Activated naive CD4-positive, alpha-beta T cell treated with anti-CD3 and anti-CD28 coated beads, Interleukin-2, amount 10 ng/mL, durations not matched to agents 7 days and 5 days (primary cell): Measurements from ENCODE around the gene SULT4A1.

Experiments
- CTCF ChIA-PET: fragments of 350-600 bp; sonication (Branson Sonifier 250); formaldehyde crosslinking; loops from one replicate; lab custom pipeline; 2021; ENCODE audit warnings: antibody characterized with exemption; lab: Charles Lee
- DNase-seq: peaks from one replicate; pipeline ENCODE4 v3.0.0-alpha.2; 2020
- H3K27ac Mint-ChIP-seq: one replicate; pipeline ENCODE4 v1.8.0; 2021; ENCODE audit warnings: mild to moderate bottlenecking, moderate library complexity, mixed read lengths
- H3K27me3 Mint-ChIP-seq: one replicate; pipeline ENCODE4 v1.8.0; 2021; ENCODE audit warnings: mild to moderate bottlenecking, mixed read lengths
- H3K36me3 Mint-ChIP-seq: one replicate; pipeline ENCODE4 v1.8.0; 2021; ENCODE audit warnings: mixed read lengths
- H3K4me1 Mint-ChIP-seq: one replicate; pipeline ENCODE4 v1.8.0; 2021; ENCODE audit warnings: mixed read lengths
- H3K4me3 Mint-ChIP-seq: one replicate; pipeline ENCODE4 v1.8.0; 2021; ENCODE audit warnings: mild to moderate bottlenecking, moderate library complexity, mixed read lengths
- H3K9me3 Mint-ChIP-seq: one replicate; pipeline ENCODE4 v1.8.0; 2021; ENCODE audit warnings: mixed read lengths

The SULT4A1 gene

DNA sequence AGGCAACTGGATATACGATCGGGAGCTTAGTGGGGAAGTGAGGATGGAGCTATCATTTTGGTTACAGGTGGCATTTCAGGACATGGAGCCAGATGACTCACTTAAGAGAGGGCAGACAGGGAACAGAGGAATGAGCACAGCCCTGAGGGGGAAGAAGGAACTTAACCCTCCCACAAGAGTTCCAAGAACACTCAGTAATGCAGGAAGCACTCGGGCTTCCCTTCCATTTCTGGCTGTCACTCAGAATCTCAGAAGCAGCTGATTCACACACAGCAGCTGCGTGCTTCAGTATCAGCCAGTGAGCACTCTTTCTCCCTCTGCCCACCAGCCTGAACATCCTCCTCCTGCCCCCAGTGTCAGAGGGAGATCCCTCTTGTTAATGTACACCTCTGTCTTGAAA, 85.0 kb downstream of the SULT4A1 start:
- Mint-ChIP-seq H3K4me1 (no peaks in the 10 kb centered on the region), H3K4me3 (no peak overlapping the region), H3K9me3 (no peaks in the 10 kb centered on the region), H3K27me3 (peaks cover 17% of the 10 kb centered on the region), H3K36me3 (no peaks in the 10 kb centered on the region), H3K27ac (no peak overlapping the region)
- CTCF ChIA-PET: interaction anchor here (0.8 kb wide), 1 partner anchor 755 kb away, joined by 3 read pairs; no protein-coding TSS in a partner anchor
- no peak for DNase-seq

DNA sequence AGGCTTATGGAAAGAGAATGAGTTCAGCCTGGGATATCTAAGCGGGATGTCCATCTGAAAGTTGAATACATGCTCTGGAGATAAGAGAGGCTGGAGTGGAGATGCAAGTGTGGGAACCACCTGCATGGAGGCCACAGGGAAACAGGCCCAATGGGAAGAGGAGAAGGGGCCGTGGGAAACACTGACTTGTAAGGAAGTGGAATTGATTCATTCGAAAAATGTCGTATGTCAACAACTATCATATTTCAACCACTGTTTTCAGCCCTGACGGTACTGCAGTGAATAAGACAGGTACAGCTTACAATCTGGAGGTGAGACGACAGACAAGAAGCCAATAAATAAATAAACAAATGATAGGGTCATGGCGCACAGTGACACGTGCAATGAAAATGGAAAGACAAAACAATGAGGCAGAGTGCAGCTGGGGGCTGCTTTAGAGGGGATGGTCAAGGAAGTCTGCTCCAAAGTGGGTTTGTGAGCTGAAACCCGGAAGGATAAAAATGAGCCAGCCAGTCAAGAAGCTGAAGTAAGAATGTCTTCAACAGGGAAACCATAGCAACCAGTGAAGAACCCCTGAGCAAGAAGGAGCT, 86.1 kb downstream of the SULT4A1 start:
- no peaks in the 10 kb centered on the region for H3K4me1 Mint-ChIP-seq
- H3K9me3 Mint-ChIP-seq: no peaks in the 10 kb centered on the region
- H3K4me3 Mint-ChIP-seq: no peak overlapping the region
- no peaks in the 10 kb centered on the region for H3K36me3 Mint-ChIP-seq
- H3K27me3 Mint-ChIP-seq: peaks cover 17% of the 10 kb centered on the region
- H3K27ac Mint-ChIP-seq: no peak overlapping the region
- DNase-seq: no peak
- CTCF ChIA-PET: no interaction called here
